ENCODE data around the gene NLRP13.
"Not testable (repeated sequence)": the region's sequence is repeated elsewhere in the genome, so short reads cannot be mapped to it uniquely, and the experiment has no call there.

NLRP13 gene, protein sequence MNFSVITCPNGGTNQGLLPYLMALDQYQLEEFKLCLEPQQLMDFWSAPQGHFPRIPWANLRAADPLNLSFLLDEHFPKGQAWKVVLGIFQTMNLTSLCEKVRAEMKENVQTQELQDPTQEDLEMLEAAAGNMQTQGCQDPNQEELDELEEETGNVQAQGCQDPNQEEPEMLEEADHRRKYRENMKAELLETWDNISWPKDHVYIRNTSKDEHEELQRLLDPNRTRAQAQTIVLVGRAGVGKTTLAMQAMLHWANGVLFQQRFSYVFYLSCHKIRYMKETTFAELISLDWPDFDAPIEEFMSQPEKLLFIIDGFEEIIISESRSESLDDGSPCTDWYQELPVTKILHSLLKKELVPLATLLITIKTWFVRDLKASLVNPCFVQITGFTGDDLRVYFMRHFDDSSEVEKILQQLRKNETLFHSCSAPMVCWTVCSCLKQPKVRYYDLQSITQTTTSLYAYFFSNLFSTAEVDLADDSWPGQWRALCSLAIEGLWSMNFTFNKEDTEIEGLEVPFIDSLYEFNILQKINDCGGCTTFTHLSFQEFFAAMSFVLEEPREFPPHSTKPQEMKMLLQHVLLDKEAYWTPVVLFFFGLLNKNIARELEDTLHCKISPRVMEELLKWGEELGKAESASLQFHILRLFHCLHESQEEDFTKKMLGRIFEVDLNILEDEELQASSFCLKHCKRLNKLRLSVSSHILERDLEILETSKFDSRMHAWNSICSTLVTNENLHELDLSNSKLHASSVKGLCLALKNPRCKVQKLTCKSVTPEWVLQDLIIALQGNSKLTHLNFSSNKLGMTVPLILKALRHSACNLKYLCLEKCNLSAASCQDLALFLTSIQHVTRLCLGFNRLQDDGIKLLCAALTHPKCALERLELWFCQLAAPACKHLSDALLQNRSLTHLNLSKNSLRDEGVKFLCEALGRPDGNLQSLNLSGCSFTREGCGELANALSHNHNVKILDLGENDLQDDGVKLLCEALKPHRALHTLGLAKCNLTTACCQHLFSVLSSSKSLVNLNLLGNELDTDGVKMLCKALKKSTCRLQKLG

DNA sequence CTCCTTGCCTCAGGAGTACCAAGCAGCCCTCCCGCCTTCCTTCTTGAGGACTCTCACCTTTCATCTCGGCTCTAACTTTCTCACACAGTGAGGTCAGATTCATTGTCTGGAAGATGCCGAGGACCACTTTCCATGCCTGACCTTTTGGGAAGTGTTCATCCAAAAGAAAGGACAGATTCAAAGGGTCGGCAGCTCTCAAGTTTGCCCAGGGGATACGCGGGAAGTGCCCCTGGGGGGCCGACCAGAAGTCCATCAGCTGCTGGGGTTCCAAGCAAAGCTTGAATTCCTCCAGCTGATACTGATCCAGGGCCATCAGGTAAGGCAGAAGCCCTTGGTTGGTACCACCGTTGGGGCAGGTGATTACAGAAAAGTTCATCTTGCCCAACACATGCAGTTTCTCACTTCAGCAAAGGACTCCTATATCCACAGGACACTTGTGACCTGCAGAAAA lies at the start of gene NLRP13:
Gene NLRP13 (minus strand): TSS at position 401 of the 451 bp plus-strand sequence. CDS start 25 bp downstream, at position 376.
- Histone ChIP-seq H3K27me3 (ENCODE audit: control insufficient read depth in 1 of 2, insufficient read depth in 2 of 2, low read length in 2 of 2) (no peaks in the 10 kb centered on the region), H3K4me3 (ENCODE audit: low read depth in 1 of 2, low read length in 2 of 2) (no peak within 1 kb of the TSS), H3K27ac (ENCODE audit: low read depth, low read length) (no peak within 1 kb of the TSS), H3K9me3 (ENCODE audit: control insufficient read depth in 1 of 2, low read length in 2 of 2) (no peaks in the 10 kb centered on the region), H3K36me3 (ENCODE audit: control insufficient read depth in 1 of 2, insufficient read depth in 2 of 2, low read length in 2 of 2) (no peaks in the 10 kb centered on the region), H3K9ac (ENCODE audit: low read depth in 1 of 2, low read length in 2 of 2) (no peak within 1 kb of the TSS), H3K4me1 (ENCODE audit: control insufficient read depth in 1 of 2, insufficient read depth in 2 of 2, low read length in 2 of 2) (no peaks in the 10 kb centered on the region)

DNA sequence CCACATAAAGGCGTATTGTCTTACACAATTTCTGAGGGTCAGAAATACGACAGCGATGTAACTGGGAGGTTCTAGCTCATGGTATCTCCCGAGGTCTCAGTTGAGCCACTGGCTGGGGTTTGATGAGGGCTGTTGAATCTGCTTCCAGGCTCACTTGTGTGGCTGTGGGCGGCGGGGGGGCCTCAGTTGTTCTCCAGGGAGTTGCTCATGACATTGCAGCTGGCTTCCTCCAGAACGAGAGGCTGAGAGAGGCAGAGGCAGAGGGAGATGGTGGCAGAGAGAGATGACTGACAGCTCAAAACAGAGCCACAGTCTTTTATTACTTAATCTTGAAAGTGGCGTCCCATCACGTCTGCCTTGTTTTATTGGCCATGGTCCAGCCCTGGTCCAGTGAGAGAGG lies 48.3 kb upstream of the NLRP13 start:
- no peak overlapping the region for H3K9ac ChIP-seq (ENCODE audit: low read depth in 1 of 2, low read length in 2 of 2)
- no peak overlapping the region for H3K27ac ChIP-seq (ENCODE audit: low read depth, low read length)
- H3K27me3 ChIP-seq (ENCODE audit: control insufficient read depth in 1 of 2, insufficient read depth in 2 of 2, low read length in 2 of 2), result no peaks in the 10 kb centered on the region
- H3K9me3 ChIP-seq (ENCODE audit: control insufficient read depth in 1 of 2, low read length in 2 of 2), result peaks cover 7 to 14% of the 10 kb centered on the region in 2 donors
- no peaks in the 10 kb centered on the region for H3K4me1 ChIP-seq (ENCODE audit: control insufficient read depth in 1 of 2, insufficient read depth in 2 of 2, low read length in 2 of 2)
- H3K36me3 ChIP-seq (ENCODE audit: control insufficient read depth in 1 of 2, insufficient read depth in 2 of 2, low read length in 2 of 2), result no peaks in the 10 kb centered on the region
- H3K4me3 ChIP-seq (ENCODE audit: low read depth in 1 of 2, low read length in 2 of 2), result no peak overlapping the region

DNA sequence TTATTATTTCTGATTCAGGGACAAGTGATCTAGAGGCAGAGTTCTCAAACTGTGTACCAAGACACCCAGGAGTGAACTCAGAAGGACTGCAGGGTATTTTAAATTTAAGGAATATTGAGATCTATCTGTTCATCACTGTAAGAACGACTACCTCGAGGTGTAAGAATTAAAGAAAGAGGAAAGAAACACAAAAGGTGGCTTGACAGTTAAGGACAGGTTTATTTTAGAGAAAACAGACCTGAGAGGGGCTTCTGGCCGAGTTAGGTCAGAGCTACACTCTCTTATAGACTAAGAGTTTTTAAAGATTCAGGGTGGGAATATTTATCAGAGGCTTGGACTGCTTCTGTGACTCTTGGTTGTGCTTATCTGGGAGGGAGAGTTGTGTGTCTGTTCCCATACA lies 41.8 kb upstream of the NLRP13 start:
- no peaks in the 10 kb centered on the region for H3K27me3 ChIP-seq (ENCODE audit: control insufficient read depth in 1 of 2, insufficient read depth in 2 of 2, low read length in 2 of 2)
- no peak overlapping the region for H3K27ac ChIP-seq (ENCODE audit: low read depth, low read length)
- H3K4me3 ChIP-seq (ENCODE audit: low read depth in 1 of 2, low read length in 2 of 2), result no peak overlapping the region
- H3K4me1 ChIP-seq (ENCODE audit: control insufficient read depth in 1 of 2, insufficient read depth in 2 of 2, low read length in 2 of 2), result no peaks in the 10 kb centered on the region
- no peaks in the 10 kb centered on the region for H3K36me3 ChIP-seq (ENCODE audit: control insufficient read depth in 1 of 2, insufficient read depth in 2 of 2, low read length in 2 of 2)
- no peak overlapping the region for H3K9ac ChIP-seq (ENCODE audit: low read depth in 1 of 2, low read length in 2 of 2)
- H3K9me3 ChIP-seq (ENCODE audit: control insufficient read depth in 1 of 2, low read length in 2 of 2), result peaks cover 7 to 10% of the 10 kb centered on the region in 2 donors

DNA sequence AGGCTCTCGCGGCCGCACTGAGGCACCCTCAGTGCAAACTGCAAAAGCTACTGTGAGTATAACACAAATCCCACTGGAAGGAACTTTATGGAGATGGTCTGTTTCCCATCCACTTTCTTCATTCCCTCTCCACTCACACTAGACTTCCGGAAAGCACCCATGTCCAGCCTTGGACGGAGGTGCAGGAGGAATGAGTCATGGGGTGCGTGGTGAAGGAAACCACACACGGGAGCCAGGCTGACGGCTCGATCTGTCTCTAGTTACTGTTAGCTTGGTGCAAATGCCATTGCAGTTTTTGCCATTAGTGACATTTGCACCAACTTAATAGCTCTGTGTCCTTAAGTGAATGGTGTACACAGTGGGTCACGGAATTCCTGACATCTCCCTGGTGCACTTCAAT lies 30.1 kb upstream of the NLRP13 start:
- no peaks in the 10 kb centered on the region for H3K4me1 ChIP-seq (ENCODE audit: control insufficient read depth in 1 of 2, insufficient read depth in 2 of 2, low read length in 2 of 2)
- no peak overlapping the region for H3K4me3 ChIP-seq (ENCODE audit: low read depth in 1 of 2, low read length in 2 of 2)
- H3K9me3 ChIP-seq (ENCODE audit: control insufficient read depth in 1 of 2, low read length in 2 of 2), result no peaks in the 10 kb centered on the region
- no peaks in the 10 kb centered on the region for H3K27me3 ChIP-seq (ENCODE audit: control insufficient read depth in 1 of 2, insufficient read depth in 2 of 2, low read length in 2 of 2)
- H3K9ac ChIP-seq (ENCODE audit: low read depth in 1 of 2, low read length in 2 of 2), result no peak overlapping the region
- no peaks in the 10 kb centered on the region for H3K36me3 ChIP-seq (ENCODE audit: control insufficient read depth in 1 of 2, insufficient read depth in 2 of 2, low read length in 2 of 2)
- H3K27ac ChIP-seq (ENCODE audit: low read depth, low read length), result no peak overlapping the region

GRCh38 chr19:55959996-55960675 lies 28.0 kb upstream of the NLRP13 start:
- H3K27me3 ChIP-seq (ENCODE audit: control insufficient read depth in 1 of 2, insufficient read depth in 2 of 2, low read length in 2 of 2), result no peaks in the 10 kb centered on the region
- no peaks in the 10 kb centered on the region for H3K4me1 ChIP-seq (ENCODE audit: control insufficient read depth in 1 of 2, insufficient read depth in 2 of 2, low read length in 2 of 2)
- H3K9me3 ChIP-seq (ENCODE audit: control insufficient read depth in 1 of 2, low read length in 2 of 2), result no peaks in the 10 kb centered on the region
- no peak overlapping the region for H3K9ac ChIP-seq (ENCODE audit: low read depth in 1 of 2, low read length in 2 of 2)
- no peak overlapping the region for H3K4me3 ChIP-seq (ENCODE audit: low read depth in 1 of 2, low read length in 2 of 2)
- no peaks in the 10 kb centered on the region for H3K36me3 ChIP-seq (ENCODE audit: control insufficient read depth in 1 of 2, insufficient read depth in 2 of 2, low read length in 2 of 2)
- H3K27ac ChIP-seq (ENCODE audit: low read depth, low read length), result no peak overlapping the region

DNA sequence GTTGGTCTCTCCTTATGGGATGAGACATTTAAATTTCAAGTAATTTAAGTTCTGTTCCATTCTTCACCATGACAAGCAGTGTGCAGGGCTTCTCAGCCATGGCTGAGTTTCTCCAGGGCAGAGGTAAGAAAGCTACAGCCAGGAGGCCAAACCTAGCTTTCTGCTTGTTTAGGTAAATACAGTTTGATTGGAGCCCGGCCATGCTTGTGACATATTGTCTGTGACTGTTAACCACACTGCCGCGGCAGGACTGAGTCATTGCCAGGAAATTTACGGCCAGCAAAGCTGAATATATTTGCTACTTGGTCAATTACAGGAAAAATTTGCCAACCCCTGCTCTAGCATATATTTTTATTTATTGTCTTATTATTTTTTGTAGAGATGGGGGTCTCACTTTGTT lies 26.2 kb upstream of the NLRP13 start:
- Histone ChIP-seq H3K9me3 (ENCODE audit: control insufficient read depth in 1 of 2, low read length in 2 of 2) (peaks cover 0 to 2% of the 10 kb centered on the region in 2 donors), H3K4me1 (ENCODE audit: control insufficient read depth in 1 of 2, insufficient read depth in 2 of 2, low read length in 2 of 2) (no peaks in the 10 kb centered on the region), H3K4me3 (ENCODE audit: low read depth in 1 of 2, low read length in 2 of 2) (no peak overlapping the region), H3K27ac (ENCODE audit: low read depth, low read length) (no peak overlapping the region), H3K36me3 (ENCODE audit: control insufficient read depth in 1 of 2, insufficient read depth in 2 of 2, low read length in 2 of 2) (no peaks in the 10 kb centered on the region), H3K9ac (ENCODE audit: low read depth in 1 of 2, low read length in 2 of 2) (no peak overlapping the region), H3K27me3 (ENCODE audit: control insufficient read depth in 1 of 2, insufficient read depth in 2 of 2, low read length in 2 of 2) (no peaks in the 10 kb centered on the region)

DNA sequence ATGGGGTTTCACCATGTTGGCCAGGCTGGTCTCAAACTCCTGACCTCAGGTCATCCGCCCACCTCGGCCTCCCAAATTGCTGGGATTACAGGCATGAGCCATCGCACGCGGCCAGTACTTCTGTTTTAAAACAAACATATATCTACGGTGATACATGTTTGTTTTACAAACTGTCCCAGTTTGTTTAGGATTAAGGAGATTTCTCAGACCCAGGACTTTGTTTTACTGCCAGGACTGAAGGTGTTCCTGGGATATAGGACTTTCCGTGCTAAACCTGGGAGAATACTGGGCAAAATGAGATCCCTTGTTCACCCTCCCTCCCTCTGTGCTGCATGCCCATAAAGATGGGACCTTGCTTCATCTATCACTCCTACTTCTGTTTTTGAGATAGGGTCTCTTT lies 24.3 kb upstream of the NLRP13 start:
- H3K9ac ChIP-seq (ENCODE audit: low read depth in 1 of 2, low read length in 2 of 2), result no peak overlapping the region
- H3K4me1 ChIP-seq (ENCODE audit: control insufficient read depth in 1 of 2, insufficient read depth in 2 of 2, low read length in 2 of 2), result no peaks in the 10 kb centered on the region
- H3K27me3 ChIP-seq (ENCODE audit: control insufficient read depth in 1 of 2, insufficient read depth in 2 of 2, low read length in 2 of 2), result no peaks in the 10 kb centered on the region
- peaks cover 0 to 2% of the 10 kb centered on the region in 2 donors for H3K9me3 ChIP-seq (ENCODE audit: control insufficient read depth in 1 of 2, low read length in 2 of 2)
- H3K36me3 ChIP-seq (ENCODE audit: control insufficient read depth in 1 of 2, insufficient read depth in 2 of 2, low read length in 2 of 2), result no peaks in the 10 kb centered on the region
- H3K27ac ChIP-seq (ENCODE audit: low read depth, low read length), result no peak overlapping the region
- no peak overlapping the region for H3K4me3 ChIP-seq (ENCODE audit: low read depth in 1 of 2, low read length in 2 of 2)

- H3K9me3 ChIP-seq (ENCODE audit: control insufficient read depth in 1 of 2, low read length in 2 of 2), result peaks cover 0 to 14% of the 10 kb centered on the region in 2 donors
- not testable (repeated sequence) for H3K9ac ChIP-seq (ENCODE audit: low read depth in 1 of 2, low read length in 2 of 2); H3K27me3 ChIP-seq (ENCODE audit: control insufficient read depth in 1 of 2, insufficient read depth in 2 of 2, low read length in 2 of 2); H3K4me1 ChIP-seq (ENCODE audit: control insufficient read depth in 1 of 2, insufficient read depth in 2 of 2, low read length in 2 of 2); H3K4me3 ChIP-seq (ENCODE audit: low read depth in 1 of 2, low read length in 2 of 2); H3K36me3 ChIP-seq (ENCODE audit: control insufficient read depth in 1 of 2, insufficient read depth in 2 of 2, low read length in 2 of 2); H3K27ac ChIP-seq (ENCODE audit: low read depth, low read length)
Observed at GRCh38 chr19:55950566-55950965, 18.4 kb upstream of the NLRP13 start.

DNA sequence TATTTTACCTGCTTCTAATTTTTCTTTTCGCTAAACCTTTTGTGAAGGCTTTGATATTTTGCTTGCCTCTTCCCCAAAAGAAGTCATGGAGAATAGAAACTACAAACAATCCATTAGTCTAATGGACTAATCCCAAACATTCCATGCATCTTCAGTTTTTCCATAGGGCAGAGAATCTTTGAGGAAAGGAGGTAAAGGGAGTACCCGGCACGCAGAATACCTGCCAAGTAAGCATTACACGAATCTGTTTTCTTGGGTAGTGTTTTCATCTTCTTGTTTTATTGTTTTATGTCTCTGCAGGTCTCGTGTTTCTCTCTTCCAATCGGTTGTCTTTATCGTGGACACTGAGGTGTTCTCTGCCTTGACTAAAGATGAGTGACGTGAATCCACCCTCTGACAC lies 15.4 kb upstream of the NLRP13 start, which contains the start of gene NLRP8:
Gene NLRP8 (plus strand): TSS at position 301 of the 400 bp plus-strand sequence.
- peaks cover 0 to 12% of the 10 kb centered on the region in 2 donors for H3K9me3 ChIP-seq (ENCODE audit: control insufficient read depth in 1 of 2, low read length in 2 of 2)

More for the DNA sequence above, 15.4 kb upstream of the NLRP13 start, which contains the start of gene NLRP8:
- no peak within 1 kb of the TSS for H3K27ac ChIP-seq (ENCODE audit: low read depth, low read length)
- no peak within 1 kb of the TSS for H3K4me3 ChIP-seq (ENCODE audit: low read depth in 1 of 2, low read length in 2 of 2)
- no peaks in the 10 kb centered on the region for H3K4me1 ChIP-seq (ENCODE audit: control insufficient read depth in 1 of 2, insufficient read depth in 2 of 2, low read length in 2 of 2)
- no peaks in the 10 kb centered on the region for H3K36me3 ChIP-seq (ENCODE audit: control insufficient read depth in 1 of 2, insufficient read depth in 2 of 2, low read length in 2 of 2)
- H3K9ac ChIP-seq (ENCODE audit: low read depth in 1 of 2, low read length in 2 of 2), result no peak within 1 kb of the TSS
- H3K27me3 ChIP-seq (ENCODE audit: control insufficient read depth in 1 of 2, insufficient read depth in 2 of 2, low read length in 2 of 2), result no peaks in the 10 kb centered on the region

Data from duodenal mucosa (tissue), 2 donors.